SK-N-SH (cell line): ENCODE data around the gene RBM45. TPM values are rescaled to one million over a fixed set of nuclear protein-coding genes. Genes with fewer than 3 reads are reported as not detected.
A peak's percentile ranks its signal among the peaks of the same experiment; 100 is the strongest.

Source experiments
- CTCF ChIA-PET: fragments of 300-600, 350-600 bp; formaldehyde crosslinking; extraction: SDS; loops from one replicate; lab custom pipeline; 2021; lab: Yijun Ruan, JAX
- POLR2A ChIA-PET: fragments of 350-600 bp; sonication (Branson Sonifier 250); formaldehyde crosslinking; extraction: SDS; loops from one replicate; lab custom pipeline; 2020; ENCODE audit warnings: antibody characterized with exemption, inconsistent platforms; lab: Yijun Ruan, JAX
- DNase-seq: peaks from one replicate; pipeline ENCODE4 v3.0.0; 2012
- H2AFZ ChIP-seq: fragments of 200-600 bp; sonication (generic); 2 replicates; pipeline ENCODE4 v1.8.1; 2016; ENCODE audit warnings: antibody characterized with exemption, mild to moderate bottlenecking, low read depth
- H3F3A ChIP-seq: fragments of 200-600 bp; sonication (generic); replicated peaks from 2 replicates; pipeline ENCODE3; 2016; ENCODE audit warnings: antibody characterized with exemption, mild to moderate bottlenecking; ENCODE audit not compliant: insufficient read depth
- H3K27ac ChIP-seq, 2 experiments: fragments of 200-500 bp in 1 of 2; fragments of 200-600 bp in 1 of 2; sonication (Bioruptor generic) in 1 of 2; sonication (generic), shearing (Covaris generic) in 1 of 2; 2 replicates each; pipeline versions ENCODE4 v1.5.1 to v1.6.1; 2014 to 2016; ENCODE audit warnings: low read depth in 2 of 2, inconsistent platforms in 1 of 2, low read length in 1 of 2, mild to moderate bottlenecking in 1 of 2, mixed read lengths in 1 of 2
- H3K27me3 ChIP-seq: fragments of 200-600 bp; sonication (generic), shearing (Covaris generic); 2 replicates; pipeline ENCODE4 v1.6.1; 2016; ENCODE audit warnings: mixed run types; ENCODE audit not compliant: insufficient read depth
- H3K36me3 ChIP-seq, 2 experiments: fragments of 200-500 bp in 1 of 2; fragments of 200-600 bp in 1 of 2; sonication (Bioruptor generic) in 1 of 2; sonication (generic) in 1 of 2; replicated peaks in 1 of 2; 2 replicates each; pipeline versions ENCODE3 to v1.5.1; 2014 to 2016; ENCODE audit warnings: low read length in 1 of 2, mild to moderate bottlenecking in 1 of 2; ENCODE audit not compliant: insufficient read depth in 2 of 2, control insufficient read depth in 1 of 2
- H3K4me1 ChIP-seq, 2 experiments: fragments of 200-500 bp in 1 of 2; fragments of 200-600 bp in 1 of 2; sonication (Bioruptor generic) in 1 of 2; sonication (generic), shearing (Covaris generic) in 1 of 2; 2 replicates each; pipeline versions ENCODE4 v1.5.1 to v1.6.1; 2014 to 2016; ENCODE audit warnings: low read depth in 1 of 2, low read length in 1 of 2, mixed run types in 1 of 2; ENCODE audit not compliant: insufficient read depth in 2 of 2, control insufficient read depth in 1 of 2
- H3K4me2 ChIP-seq: fragments of 200-600 bp; sonication (generic), shearing (Covaris generic); 2 replicates; pipeline ENCODE4 v1.6.1; 2017; ENCODE audit warnings: mixed run types
- H3K4me3 ChIP-seq, 2 experiments: fragments of 200-500 bp in 1 of 2; fragments of 200-600 bp in 1 of 2; sonication (Bioruptor generic) in 1 of 2; sonication (generic), shearing (Covaris generic) in 1 of 2; 2 replicates each; pipeline versions ENCODE4 v1.5.1 to v1.8.1; 2014 to 2016; ENCODE audit warnings: low read depth in 2 of 2, inconsistent platforms in 1 of 2, low read length in 1 of 2, mild to moderate bottlenecking in 1 of 2, mixed read lengths in 1 of 2, moderate library complexity in 1 of 2
- H3K79me2 ChIP-seq: fragments of 200-600 bp; sonication (generic); 2 replicates; pipeline ENCODE4 v1.8.1; 2017; ENCODE audit warnings: mild to moderate bottlenecking; ENCODE audit not compliant: insufficient read depth
- H3K9ac ChIP-seq: fragments of 200-600 bp; sonication (generic); 2 replicates; pipeline ENCODE4 v1.6.1; 2017; ENCODE audit warnings: mixed run types
- H3K9me2 ChIP-seq: fragments of 200-600 bp; sonication (generic); 2 replicates; pipeline ENCODE4 v1.6.1; 2017; ENCODE audit warnings: mixed run types
- H3K9me3 ChIP-seq: fragments of 200-600 bp; sonication (generic); 2 replicates; pipeline ENCODE4 v1.6.1; 2017; ENCODE audit warnings: mixed run types, mild to moderate bottlenecking, moderate library complexity
- H4K20me1 ChIP-seq: fragments of 200-600 bp; sonication (generic); 2 replicates; pipeline ENCODE4 v1.6.1; 2017; ENCODE audit warnings: mild to moderate bottlenecking, mixed run types; ENCODE audit not compliant: insufficient read depth
- CHD2 ChIP-seq: fragments of 150-350 bp; IDR thresholded peaks from 2 replicates; pipeline ENCODE4 v1.6.1; 2018; ENCODE audit warnings: low read length; ENCODE audit not compliant: partially characterized antibody
- EP300 ChIP-seq, 2 experiments: IDR thresholded peaks; 2 replicates each; pipeline versions ENCODE4 v1.4.0 to v1.6.1; 2012; ENCODE audit warnings: borderline replicate concordance in 1 of 2, low read depth in 1 of 2, low read length in 1 of 2
- EZH2phosphoT487 ChIP-seq: fragments of 200-600 bp; sonication (generic); IDR thresholded peaks from 2 replicates; pipeline ENCODE4 v1.6.1; 2017; ENCODE audit warnings: low read depth, mixed run types, mild to moderate bottlenecking, antibody characterized with exemption, moderate library complexity, borderline replicate concordance
- FOSL2 ChIP-seq: IDR thresholded peaks from 2 replicates; pipeline ENCODE4 v1.4.0; 2012; ENCODE audit warnings: low read depth, mild to moderate bottlenecking, moderate library complexity, borderline replicate concordance
- FOXM1 ChIP-seq: IDR thresholded peaks from 2 replicates; pipeline ENCODE4 v1.4.0; 2012; ENCODE audit warnings: low read depth, mild to moderate bottlenecking
- GABPA ChIP-seq: IDR thresholded peaks from 2 replicates; pipeline ENCODE4 v1.4.0; 2012; ENCODE audit warnings: low read depth, mild to moderate bottlenecking
- GATA2 ChIP-seq: sonication (generic); formaldehyde crosslinking; IDR thresholded peaks from 2 replicates; pipeline ENCODE4 v1.5.0; 2020; ENCODE audit warnings: mild to moderate bottlenecking, missing genetic modification reagents
- JUND ChIP-seq: IDR thresholded peaks from 2 replicates; pipeline ENCODE4 v1.4.0; 2012
- MXI1 ChIP-seq: IDR thresholded peaks from 2 replicates; pipeline ENCODE4 v1.6.1; 2012; ENCODE audit warnings: mild to moderate bottlenecking, low read depth, low read length, improper control_type of control experiment
- POLR2AphosphoS5 ChIP-seq: IDR thresholded peaks from 2 replicates; pipeline ENCODE4 v1.6.1; 2012; ENCODE audit warnings: low read depth, low read length
- RAD21 ChIP-seq: IDR thresholded peaks from 2 replicates; pipeline ENCODE4 v1.6.1; 2012; ENCODE audit warnings: mild to moderate bottlenecking, low read length
- RXRA ChIP-seq: IDR thresholded peaks from 2 replicates; pipeline ENCODE4 v1.4.0; 2012; ENCODE audit warnings: low read depth, mild to moderate bottlenecking, borderline replicate concordance
- TEAD4 ChIP-seq: IDR thresholded peaks from 2 replicates; pipeline ENCODE4 v1.4.0; 2012; ENCODE audit warnings: mild to moderate bottlenecking, borderline replicate concordance; ENCODE audit not compliant: insufficient read depth
- YY1 ChIP-seq: IDR thresholded peaks from 2 replicates; pipeline ENCODE4 v1.4.0; 2012; ENCODE audit warnings: low read depth, mild to moderate bottlenecking
- WGBS: methylation state at CpG from one replicate; pipeline ENCODE4 v1.1.6; 2017; ENCODE audit warnings: low lambda C conversion rate; 5-methylcytosine and 5-hydroxymethylcytosine counted together
- polyA plus RNA-seq, 3 experiments: library from polyadenylated mRNA; depleted of rRNA; stranded (reverse); fragments of >200 nt; gene quantifications; 2 replicates each; pipeline ENCODE4 v1.2.3, GENCODE V29; 2012
- TF ChIP-seq, protein P1 (sequence below): fragments of 150-350 bp; IDR thresholded peaks from 2 replicates; pipeline ENCODE4 v1.6.1; 2016; ENCODE audit warnings: mild to moderate bottlenecking, low read depth, low read length
- TF ChIP-seq, protein P2 (sequence below): IDR thresholded peaks from 2 replicates; pipeline ENCODE4 v1.4.0; 2012; ENCODE audit warnings: low read depth, borderline replicate concordance
- TF ChIP-seq, protein P3 (sequence below): IDR thresholded peaks from 2 replicates; pipeline ENCODE4 v1.4.0; 2012; ENCODE audit warnings: low read depth, borderline replicate concordance
- TF ChIP-seq, protein P4 (sequence below): IDR thresholded peaks from 2 replicates; pipeline ENCODE4 v1.4.0; 2012; ENCODE audit warnings: low read depth
- TF ChIP-seq, protein P5 (sequence below): fragments of 150-350 bp; IDR thresholded peaks from 2 replicates; pipeline ENCODE4 v1.6.1; 2017; ENCODE audit warnings: antibody characterized with exemption, low read length, low read depth, borderline replicate concordance
- TF ChIP-seq, protein P6 (sequence below): IDR thresholded peaks from 2 replicates; pipeline ENCODE4 v1.6.1; 2012; ENCODE audit warnings: mild to moderate bottlenecking, low read depth, low read length, moderate library complexity

RBM45 gene
- polyA plus RNA-seq, 1 of the 3 experiments (the other 2 are of a cell fraction), result 7.0 TPM

DNA sequence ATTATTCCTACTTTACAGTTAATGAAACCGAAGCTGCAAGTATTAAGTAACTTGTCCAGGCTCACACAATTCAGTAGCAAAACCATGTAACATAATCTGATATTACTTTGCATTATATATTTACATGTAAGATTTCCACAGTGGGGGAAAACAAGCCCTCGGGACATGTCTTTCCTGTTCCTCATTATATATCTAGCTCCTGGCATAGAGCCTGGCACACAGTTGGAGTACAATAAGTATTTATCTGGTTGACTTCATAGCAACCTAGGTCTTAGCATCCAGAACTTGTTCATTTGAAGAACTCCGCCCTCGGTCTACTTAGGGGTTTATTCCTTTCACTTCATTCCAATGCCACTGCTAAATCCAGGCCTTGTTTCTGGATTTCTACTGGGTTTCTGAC is 1.6 kb upstream of the RBM45 start (continued):
- TF ChIP-seq, protein P1, sequence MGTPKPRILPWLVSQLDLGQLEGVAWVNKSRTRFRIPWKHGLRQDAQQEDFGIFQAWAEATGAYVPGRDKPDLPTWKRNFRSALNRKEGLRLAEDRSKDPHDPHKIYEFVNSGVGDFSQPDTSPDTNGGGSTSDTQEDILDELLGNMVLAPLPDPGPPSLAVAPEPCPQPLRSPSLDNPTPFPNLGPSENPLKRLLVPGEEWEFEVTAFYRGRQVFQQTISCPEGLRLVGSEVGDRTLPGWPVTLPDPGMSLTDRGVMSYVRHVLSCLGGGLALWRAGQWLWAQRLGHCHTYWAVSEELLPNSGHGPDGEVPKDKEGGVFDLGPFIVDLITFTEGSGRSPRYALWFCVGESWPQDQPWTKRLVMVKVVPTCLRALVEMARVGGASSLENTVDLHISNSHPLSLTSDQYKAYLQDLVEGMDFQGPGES, result no peak
- TF ChIP-seq, protein P2, sequence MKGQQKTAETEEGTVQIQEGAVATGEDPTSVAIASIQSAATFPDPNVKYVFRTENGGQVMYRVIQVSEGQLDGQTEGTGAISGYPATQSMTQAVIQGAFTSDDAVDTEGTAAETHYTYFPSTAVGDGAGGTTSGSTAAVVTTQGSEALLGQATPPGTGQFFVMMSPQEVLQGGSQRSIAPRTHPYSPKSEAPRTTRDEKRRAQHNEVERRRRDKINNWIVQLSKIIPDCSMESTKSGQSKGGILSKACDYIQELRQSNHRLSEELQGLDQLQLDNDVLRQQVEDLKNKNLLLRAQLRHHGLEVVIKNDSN, result no peak
- no peak for TF ChIP-seq EP300 (IDR thresholded peaks at IDR 0.05; ENCODE audit: borderline replicate concordance in 1 of 2, low read depth in 1 of 2, low read length in 1 of 2)
- TF ChIP-seq FOXM1, result no peak
- no peak for TF ChIP-seq RXRA
- TF ChIP-seq, protein P3, sequence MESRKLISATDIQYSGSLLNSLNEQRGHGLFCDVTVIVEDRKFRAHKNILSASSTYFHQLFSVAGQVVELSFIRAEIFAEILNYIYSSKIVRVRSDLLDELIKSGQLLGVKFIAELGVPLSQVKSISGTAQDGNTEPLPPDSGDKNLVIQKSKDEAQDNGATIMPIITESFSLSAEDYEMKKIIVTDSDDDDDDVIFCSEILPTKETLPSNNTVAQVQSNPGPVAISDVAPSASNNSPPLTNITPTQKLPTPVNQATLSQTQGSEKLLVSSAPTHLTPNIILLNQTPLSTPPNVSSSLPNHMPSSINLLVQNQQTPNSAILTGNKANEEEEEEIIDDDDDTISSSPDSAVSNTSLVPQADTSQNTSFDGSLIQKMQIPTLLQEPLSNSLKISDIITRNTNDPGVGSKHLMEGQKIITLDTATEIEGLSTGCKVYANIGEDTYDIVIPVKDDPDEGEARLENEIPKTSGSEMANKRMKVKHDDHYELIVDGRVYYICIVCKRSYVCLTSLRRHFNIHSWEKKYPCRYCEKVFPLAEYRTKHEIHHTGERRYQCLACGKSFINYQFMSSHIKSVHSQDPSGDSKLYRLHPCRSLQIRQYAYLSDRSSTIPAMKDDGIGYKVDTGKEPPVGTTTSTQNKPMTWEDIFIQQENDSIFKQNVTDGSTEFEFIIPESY, result no peak
- TF ChIP-seq GABPA, result no peak

DNA sequence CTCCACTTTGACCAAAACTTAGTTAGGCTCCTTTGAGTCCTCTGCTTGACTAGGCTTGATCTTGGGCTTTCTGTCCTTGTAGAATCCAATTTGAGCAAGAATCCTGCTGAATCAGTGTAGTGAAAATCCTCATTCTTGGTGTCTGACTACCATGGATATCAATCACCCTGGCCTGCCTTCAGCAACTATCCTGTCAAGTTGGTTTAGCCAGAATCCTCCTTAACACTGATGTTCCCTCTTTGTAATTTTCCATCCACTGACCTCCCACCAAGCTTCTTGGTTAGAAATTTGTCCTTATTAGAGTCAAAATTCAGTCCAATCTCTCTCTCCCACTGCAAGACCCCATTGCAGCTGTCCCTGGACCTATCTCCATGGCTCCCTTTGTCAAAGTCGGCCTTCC is 494 bp upstream of the RBM45 start:
- Histone ChIP-seq H3K9me3 (no peaks in the 10 kb centered on the region), H3K9ac (no peak overlapping the region), H4K20me1 (no peaks in the 10 kb centered on the region), H3F3A (no peaks in the 10 kb centered on the region), H3K27ac (peak overlapping the region in 1 of 2 experiments; percentile 69; a peak in 2 of 4 replicates), H3K4me3 (no peak overlapping the region), H3K9me2 (no peaks in the 10 kb centered on the region), H2AFZ (no peak overlapping the region; the same call in 1 of the 2 replicates), H3K79me2 (peaks cover 21% of the 10 kb centered on the region), H3K4me1 (peaks cover 9% of the 10 kb centered on the region in 2 experiments; a peak in 3 of 4 replicates), H3K36me3 (peaks cover 7 to 8% of the 10 kb centered on the region in 2 experiments), H3K4me2 (no peak overlapping the region), H3K27me3 (no peaks in the 10 kb centered on the region)
- ChIA-PET CTCF (interaction anchor here (0.6 to 11.9 kb wide), 48 partner anchors 9 to 1033 kb away, joined by 3 to 153 read pairs (median 4); partner anchors contain the start of gene PDE11A), POLR2A (interaction anchor here (1.0 to 1.7 kb wide), 2 partner anchors 83 to 302 kb away, joined by 3 to 4 read pairs; partner anchors contain the start of gene OSBPL6)
- DNase-seq, result no peak
- 81% methylated on average over 1 of the region's 1 CpG for WGBS
- TF ChIP-seq GATA2 (no peak), MXI1 (no peak), RXRA (no peak), CHD2 (no peak), FOSL2 (no peak), YY1 (no peak), EZH2phosphoT487 (no peak), EP300 (IDR thresholded peaks at IDR 0.05; ENCODE audit: borderline replicate concordance in 1 of 2, low read depth in 1 of 2, low read length in 1 of 2) (no peak), JUND (no peak), RAD21 (no peak), POLR2AphosphoS5 (no peak), TEAD4 (no peak)
- TF ChIP-seq, protein P4, sequence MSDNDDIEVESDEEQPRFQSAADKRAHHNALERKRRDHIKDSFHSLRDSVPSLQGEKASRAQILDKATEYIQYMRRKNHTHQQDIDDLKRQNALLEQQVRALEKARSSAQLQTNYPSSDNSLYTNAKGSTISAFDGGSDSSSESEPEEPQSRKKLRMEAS, result no peak
- TF ChIP-seq, protein P5, sequence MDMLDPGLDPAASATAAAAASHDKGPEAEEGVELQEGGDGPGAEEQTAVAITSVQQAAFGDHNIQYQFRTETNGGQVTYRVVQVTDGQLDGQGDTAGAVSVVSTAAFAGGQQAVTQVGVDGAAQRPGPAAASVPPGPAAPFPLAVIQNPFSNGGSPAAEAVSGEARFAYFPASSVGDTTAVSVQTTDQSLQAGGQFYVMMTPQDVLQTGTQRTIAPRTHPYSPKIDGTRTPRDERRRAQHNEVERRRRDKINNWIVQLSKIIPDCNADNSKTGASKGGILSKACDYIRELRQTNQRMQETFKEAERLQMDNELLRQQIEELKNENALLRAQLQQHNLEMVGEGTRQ, result no peak
- TF ChIP-seq, protein P1, result no peak
- TF ChIP-seq, protein P6, sequence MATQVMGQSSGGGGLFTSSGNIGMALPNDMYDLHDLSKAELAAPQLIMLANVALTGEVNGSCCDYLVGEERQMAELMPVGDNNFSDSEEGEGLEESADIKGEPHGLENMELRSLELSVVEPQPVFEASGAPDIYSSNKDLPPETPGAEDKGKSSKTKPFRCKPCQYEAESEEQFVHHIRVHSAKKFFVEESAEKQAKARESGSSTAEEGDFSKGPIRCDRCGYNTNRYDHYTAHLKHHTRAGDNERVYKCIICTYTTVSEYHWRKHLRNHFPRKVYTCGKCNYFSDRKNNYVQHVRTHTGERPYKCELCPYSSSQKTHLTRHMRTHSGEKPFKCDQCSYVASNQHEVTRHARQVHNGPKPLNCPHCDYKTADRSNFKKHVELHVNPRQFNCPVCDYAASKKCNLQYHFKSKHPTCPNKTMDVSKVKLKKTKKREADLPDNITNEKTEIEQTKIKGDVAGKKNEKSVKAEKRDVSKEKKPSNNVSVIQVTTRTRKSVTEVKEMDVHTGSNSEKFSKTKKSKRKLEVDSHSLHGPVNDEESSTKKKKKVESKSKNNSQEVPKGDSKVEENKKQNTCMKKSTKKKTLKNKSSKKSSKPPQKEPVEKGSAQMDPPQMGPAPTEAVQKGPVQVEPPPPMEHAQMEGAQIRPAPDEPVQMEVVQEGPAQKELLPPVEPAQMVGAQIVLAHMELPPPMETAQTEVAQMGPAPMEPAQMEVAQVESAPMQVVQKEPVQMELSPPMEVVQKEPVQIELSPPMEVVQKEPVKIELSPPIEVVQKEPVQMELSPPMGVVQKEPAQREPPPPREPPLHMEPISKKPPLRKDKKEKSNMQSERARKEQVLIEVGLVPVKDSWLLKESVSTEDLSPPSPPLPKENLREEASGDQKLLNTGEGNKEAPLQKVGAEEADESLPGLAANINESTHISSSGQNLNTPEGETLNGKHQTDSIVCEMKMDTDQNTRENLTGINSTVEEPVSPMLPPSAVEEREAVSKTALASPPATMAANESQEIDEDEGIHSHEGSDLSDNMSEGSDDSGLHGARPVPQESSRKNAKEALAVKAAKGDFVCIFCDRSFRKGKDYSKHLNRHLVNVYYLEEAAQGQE, result no peak
